Fibroblast of pulmonary artery (primary cell): ENCODE measurements around the gene ANKLE1.

Experiments
- DNase-seq: peaks from one replicate; pipeline ENCODE4 v3.0.0-alpha.2; 2010; ENCODE audit warnings: low read depth
- H3K4me3 ChIP-seq: replicated peaks from 2 replicates; pipeline ENCODE4 v1.5.1; 2011; ENCODE audit warnings: low read depth, mild to moderate bottlenecking, control low read depth, low read length, moderate library complexity
- CTCF ChIP-seq: IDR thresholded peaks from 2 replicates; pipeline ENCODE4 v1.5.1; 2011; ENCODE audit warnings: mild to moderate bottlenecking, control low read depth, low read length, inconsistent platforms; ENCODE audit errors: missing control alignments

The ANKLE1 gene

GRCh38 chr19:17325133-17325532 is 43.4 kb downstream of the ANKLE1 start:
- no peak overlapping the region for H3K4me3 ChIP-seq
- DNase-seq = no peak
- TF ChIP-seq CTCF = no peak

GRCh38 chr19:17325881-17326594 is 44.3 kb downstream of the ANKLE1 start:
- no peak overlapping the region for H3K4me3 ChIP-seq
- TF ChIP-seq CTCF = no peak
- no peak for DNase-seq

GRCh38 chr19:17326595-17326966 is 44.9 kb downstream of the ANKLE1 start:
- no peak for DNase-seq
- TF ChIP-seq CTCF = no peak
- H3K4me3 ChIP-seq = no peak overlapping the region

DNA sequence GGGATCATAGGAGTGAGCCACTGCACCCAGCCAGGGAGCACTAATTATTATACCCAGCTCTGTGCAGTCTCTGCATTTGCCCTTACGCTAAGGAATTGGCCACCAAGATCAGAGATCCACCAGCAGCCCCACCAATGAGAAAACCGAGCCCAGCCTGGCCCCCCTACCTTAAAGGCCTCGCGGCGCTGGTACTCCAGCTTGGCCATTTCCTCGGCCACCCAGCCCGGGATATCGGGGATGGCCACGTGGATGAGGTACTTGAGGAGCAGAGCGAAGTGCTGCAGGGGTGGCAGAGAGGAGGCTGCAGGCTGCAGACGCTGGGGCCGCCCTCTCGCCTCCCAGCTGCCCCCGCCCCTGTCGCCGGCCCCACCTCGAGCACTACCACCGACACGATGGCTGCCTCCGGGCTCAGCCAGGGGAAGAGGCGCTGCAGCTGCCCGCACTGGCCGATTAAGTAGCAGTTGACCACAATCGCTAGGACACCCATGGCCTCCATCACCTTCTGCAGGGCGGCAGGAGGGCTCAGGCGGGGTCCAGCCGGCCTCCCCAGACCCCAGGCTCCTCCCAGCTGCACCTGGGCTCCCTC is 45.5 kb downstream of the ANKLE1 start:
- TF ChIP-seq CTCF = no peak
- DNase-seq = no peak
- H3K4me3 ChIP-seq = no peak overlapping the region

DNA sequence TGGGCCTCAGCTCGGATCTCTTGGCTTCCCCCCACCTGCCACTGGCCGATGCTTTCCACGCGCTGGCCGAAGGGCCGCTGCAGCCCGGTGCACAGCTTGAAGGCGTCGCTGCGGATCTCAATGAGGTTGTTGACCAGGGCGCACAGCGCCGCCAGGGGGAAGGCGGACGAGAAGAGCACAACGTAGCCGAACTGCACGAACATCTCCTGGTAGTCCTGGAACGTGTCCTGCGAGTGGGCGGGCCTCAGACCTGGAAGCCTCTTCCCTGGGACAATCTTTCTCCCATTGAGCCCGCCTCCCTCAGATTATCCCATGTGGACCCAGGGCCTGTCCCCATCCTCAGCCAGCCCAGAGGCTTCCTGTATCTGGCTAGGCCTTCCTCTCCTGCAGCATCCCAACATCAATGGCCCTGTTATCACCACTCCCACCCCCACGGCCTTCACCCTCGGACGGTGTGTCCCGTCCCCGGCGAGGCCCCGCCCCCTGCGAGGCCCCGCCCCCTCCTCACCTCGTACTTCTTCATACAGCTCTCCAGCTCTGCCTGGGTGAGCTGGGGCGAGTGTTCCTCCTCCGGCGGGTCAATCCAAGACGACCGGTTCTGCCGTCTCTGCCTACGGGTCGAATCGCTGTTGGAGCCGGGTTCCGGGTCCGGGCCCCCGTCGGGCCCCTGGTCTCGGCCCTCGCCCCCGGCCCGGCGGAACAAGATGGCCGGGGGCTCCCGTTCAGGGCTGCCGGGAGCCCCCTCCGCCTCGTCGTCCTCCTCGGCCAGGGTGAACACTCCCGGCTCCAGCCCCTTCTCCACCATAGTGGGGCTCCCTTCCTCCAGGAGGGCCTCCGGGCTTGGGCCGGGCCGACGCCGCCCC is 46.2 kb downstream of the ANKLE1 start:
- H3K4me3 ChIP-seq = peak overlapping the region; percentile 3
- peak; percentile 65 for DNase-seq
- TF ChIP-seq CTCF = peak; percentile 41

DNA sequence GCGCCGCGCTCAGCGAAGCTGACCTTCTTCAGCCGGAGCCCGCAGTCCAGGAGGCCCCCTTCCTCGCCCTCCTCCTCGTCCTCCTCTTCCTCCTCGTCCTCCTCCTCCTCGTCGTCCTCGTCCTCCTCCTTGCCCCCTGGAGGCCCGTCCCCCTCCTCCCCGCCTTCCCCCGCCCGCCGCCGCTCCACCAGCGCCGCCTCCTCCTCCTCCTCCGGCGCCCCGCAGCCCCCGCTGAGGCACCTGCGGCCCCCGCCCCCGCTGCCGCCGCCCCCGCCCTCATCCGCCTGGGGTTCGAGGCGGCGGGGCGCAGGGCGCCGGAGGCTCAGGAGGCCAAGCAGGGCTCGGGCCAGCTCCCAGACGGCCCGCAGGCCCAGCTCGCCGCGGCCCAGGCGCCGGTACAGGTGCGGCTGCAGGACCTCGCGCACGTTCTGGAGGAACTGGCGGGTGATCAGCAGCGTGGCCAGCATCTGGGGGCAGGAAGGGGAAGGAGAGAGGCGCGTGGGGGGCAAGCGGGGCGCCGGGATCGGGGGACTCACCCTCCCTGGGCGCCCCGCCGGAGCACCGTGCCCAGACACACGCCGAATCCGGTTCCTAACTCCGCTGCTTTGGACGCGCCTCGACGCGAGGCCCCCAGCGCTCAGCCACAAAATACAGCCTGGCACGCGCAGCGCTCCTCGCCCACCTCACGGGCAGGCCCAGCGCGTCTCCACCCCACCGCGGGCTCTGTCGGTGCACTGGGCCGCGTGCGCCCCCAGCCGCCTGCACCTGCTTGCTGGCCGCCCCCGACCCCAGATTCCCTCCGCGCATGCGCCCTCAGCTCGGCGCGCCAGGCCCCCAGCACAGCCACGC is 47.0 kb downstream of the ANKLE1 start:
- no peak for TF ChIP-seq CTCF
- no peak for DNase-seq
- peak overlapping the region; percentile 3 for H3K4me3 ChIP-seq
